ENCODE measurements around the gene TICRR.

- peak; percentile 29 to 51 for TF ChIP-seq POLR2AphosphoS5 (IDR thresholded peaks at IDR 0.05)
- no peak for TF ChIP-seq CTCF (IDR thresholded peaks at IDR 0.05)
- no peak for TF ChIP-seq POLR2A (IDR thresholded peaks at IDR 0.05; ENCODE audit: low read depth)
Observed at GRCh38 chr15:89665449-89666181, 90.3 kb downstream of the TICRR start.

Data from esophagus muscularis mucosa (tissue), 3 donors.